MM.1S (cell line): ENCODE measurements around the gene TMEM198.

Experiments
- DNase-seq: peaks from one replicate; pipeline ENCODE4 v3.0.0-alpha.2; 2015
- H2AFZ ChIP-seq: fragments of 300-600 bp; sonication (generic); 2 replicates; pipeline ENCODE4 v1.6.0; 2016; ENCODE audit warnings: antibody characterized with exemption, low read length
- H3F3A ChIP-seq: fragments of 300-600 bp; sonication (generic); 2 replicates; pipeline ENCODE4 v1.6.1; 2016; ENCODE audit warnings: mild to moderate bottlenecking, antibody characterized with exemption, low read length, moderate library complexity, mixed read lengths; ENCODE audit not compliant: insufficient read depth
- H3K27ac ChIP-seq: fragments of 300-600 bp; sonication (generic); 2 replicates; pipeline ENCODE4 v1.5.1; 2016; ENCODE audit warnings: mild to moderate bottlenecking, low read length
- H3K27me3 ChIP-seq: fragments of 300-600 bp; sonication (generic); replicated peaks from 2 replicates; pipeline ENCODE4 v1.6.0; 2016; ENCODE audit warnings: low read length; ENCODE audit not compliant: insufficient read depth
- H3K36me3 ChIP-seq: fragments of 300-600 bp; sonication (generic); replicated peaks from 2 replicates; pipeline ENCODE4 v1.6.1; 2016; ENCODE audit warnings: mild to moderate bottlenecking, low read length, mixed read lengths; ENCODE audit not compliant: insufficient read depth
- H3K4me1 ChIP-seq: fragments of 300-600 bp; sonication (generic); 2 replicates; pipeline ENCODE4 v1.6.1; 2016; ENCODE audit warnings: low read length, mixed read lengths
- H3K4me2 ChIP-seq: fragments of 300-600 bp; sonication (generic); 2 replicates; pipeline ENCODE4 v1.6.0; 2016; ENCODE audit warnings: low read depth, low read length
- H3K4me3 ChIP-seq: fragments of 300-600 bp; sonication (generic); 2 replicates; pipeline ENCODE4 v1.5.1; 2016; ENCODE audit warnings: low read length, mixed read lengths
- H3K79me2 ChIP-seq: fragments of 300-600 bp; sonication (generic); 2 replicates; pipeline ENCODE4 v1.6.1; 2016; ENCODE audit warnings: mixed run types, low read length, mixed read lengths
- H3K9ac ChIP-seq: fragments of 300-600 bp; sonication (generic); 2 replicates; pipeline ENCODE4 v1.6.1; 2016; ENCODE audit warnings: low read length, mixed read lengths
- H3K9me2 ChIP-seq: fragments of 300-600 bp; sonication (generic); replicated peaks from 2 replicates; pipeline ENCODE4 v1.6.1; 2016; ENCODE audit warnings: mild to moderate bottlenecking, low read length, mixed read lengths; ENCODE audit not compliant: insufficient read depth
- H3K9me3 ChIP-seq: fragments of 300-600 bp; sonication (generic); replicated peaks from 2 replicates; pipeline ENCODE4 v1.6.1; 2016; ENCODE audit warnings: mild to moderate bottlenecking, low read length, mixed read lengths; ENCODE audit not compliant: insufficient read depth
- H4K20me1 ChIP-seq: fragments of 300-600 bp; sonication (generic); 2 replicates; pipeline ENCODE4 v1.6.1; 2016; ENCODE audit warnings: mild to moderate bottlenecking, low read length, moderate library complexity, mixed read lengths; ENCODE audit not compliant: insufficient read depth
- CTCF ChIP-seq: fragments of 300-600 bp; sonication (generic); IDR thresholded peaks from 2 replicates; pipeline ENCODE4 v1.5.1; 2016; ENCODE audit warnings: antibody characterized with exemption, low read length, mixed read lengths
- EZH2 ChIP-seq: fragments of 300-600 bp; sonication (generic); optimal IDR thresholded peaks from 2 replicates; pipeline ENCODE3; 2017; ENCODE audit warnings: low read depth, mild to moderate bottlenecking, antibody characterized with exemption, low read length, mixed read lengths
- EZH2phosphoT487 ChIP-seq: fragments of 300-600 bp; sonication (generic); IDR thresholded peaks from 2 replicates; pipeline ENCODE4 v1.6.1; 2018; ENCODE audit warnings: antibody characterized with exemption, low read length

Gene TMEM198

GRCh38 chr2:219597552-219598307 lies 53.9 kb downstream of the TMEM198 start, which contains the start of gene STK11IP:
STK11IP (plus strand) TSS chr2:219597857; CDS start chr2:219598120, 263 bp downstream.
- TF ChIP-seq EZH2phosphoT487 = no peak
- TF ChIP-seq EZH2 = no peak
- no peak for TF ChIP-seq CTCF
- H3K27ac ChIP-seq = peak within 1 kb of the TSS; percentile 62; the same call in 1 of the 2 replicates
- peak within 1 kb of the TSS; percentile 71 for H2AFZ ChIP-seq
- H4K20me1 ChIP-seq = no peaks in the 10 kb centered on the region
- no peaks in the 10 kb centered on the region for H3K9me2 ChIP-seq
- peak within 1 kb of the TSS; percentile 47 for H3K4me2 ChIP-seq
- peak within 1 kb of the TSS; percentile 63 for H3K9ac ChIP-seq
- H3K9me3 ChIP-seq = no peaks in the 10 kb centered on the region
- H3K27me3 ChIP-seq = no peaks in the 10 kb centered on the region
- peak; percentile 95 for DNase-seq
- H3K4me3 ChIP-seq = peak within 1 kb of the TSS; percentile 65
- H3K4me1 ChIP-seq = peaks cover 5% of the 10 kb centered on the region
- peaks cover 7% of the 10 kb centered on the region; the same call in 1 of the 2 replicates for H3F3A ChIP-seq
- no peaks in the 10 kb centered on the region for H3K36me3 ChIP-seq
- no peaks in the 10 kb centered on the region for H3K79me2 ChIP-seq

- Histone ChIP-seq H3K27me3 (no peaks in the 10 kb centered on the region), H3F3A (peaks cover 7% of the 10 kb centered on the region; the same call in 1 of the 2 replicates), H3K27ac (peak overlapping the region; percentile 62; the same call in 1 of the 2 replicates), H2AFZ (peak overlapping the region; percentile 71), H3K4me2 (peak overlapping the region; percentile 47), H3K9me2 (no peaks in the 10 kb centered on the region), H3K36me3 (no peaks in the 10 kb centered on the region), H3K9me3 (no peaks in the 10 kb centered on the region), H3K79me2 (no peaks in the 10 kb centered on the region), H4K20me1 (no peaks in the 10 kb centered on the region), H3K4me3 (peak overlapping the region; percentile 65), H3K9ac (peak overlapping the region; percentile 63; the same call in 1 of the 2 replicates), H3K4me1 (peaks cover 5% of the 10 kb centered on the region)
- DNase-seq = no peak
- TF ChIP-seq EZH2 = no peak
- TF ChIP-seq EZH2phosphoT487 = no peak
- TF ChIP-seq CTCF = no peak
These were observed 54.7 kb downstream of the TMEM198 start for GRCh38 chr2:219598308-219599078.
